Fibroblast of the aortic adventitia (primary cell): ENCODE data around the gene AFF3. TPM values are rescaled to one million over a fixed set of nuclear protein-coding genes. Genes with fewer than 3 reads are reported as not detected.

Experiments used
- DNase-seq: peaks from one replicate; pipeline ENCODE4 v3.0.0-alpha.2; 2010; ENCODE audit warnings: low read depth
- H3K4me3 ChIP-seq: 2 replicates; pipeline ENCODE4 v1.5.1; 2011; ENCODE audit warnings: low read depth, mild to moderate bottlenecking, control low read depth, low read length, moderate library complexity
- total RNA-seq: library from RNA; depleted of rRNA; stranded (reverse); fragments of >200 nt; gene quantifications from 2 replicates; pipeline ENCODE4 v1.2.3, GENCODE V29; 2012; ENCODE audit warnings: low replicate concordance
- TF ChIP-seq, protein P1 (sequence below): IDR thresholded peaks from 2 replicates; pipeline ENCODE4 v1.5.1; 2011; ENCODE audit warnings: mild to moderate bottlenecking, low read length, control low read depth, inconsistent platforms; ENCODE audit not compliant: insufficient read depth

Gene AFF3
- total RNA-seq, 1 donor = 4.2 TPM

DNA sequence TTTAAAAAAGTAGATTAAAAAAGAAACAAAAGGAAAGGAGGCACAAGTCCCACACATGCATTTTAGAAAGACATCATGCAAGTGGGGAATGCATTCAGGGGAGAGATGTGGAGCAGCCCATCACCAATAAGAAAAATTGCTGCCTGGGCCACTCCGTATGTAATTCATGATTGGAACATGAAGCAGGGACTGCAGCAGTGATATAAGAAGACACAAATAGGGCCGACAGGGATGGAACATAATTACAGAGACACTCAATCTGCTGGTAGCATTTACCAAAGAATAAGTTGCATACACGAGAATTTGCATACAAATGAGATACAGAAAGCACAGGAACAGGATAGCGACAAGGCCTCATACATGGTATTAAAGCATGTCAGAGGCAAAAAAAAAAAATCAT lies 6.5 kb upstream of the AFF3 start:
- DNase-seq = no peak
- TF ChIP-seq, protein P1, sequence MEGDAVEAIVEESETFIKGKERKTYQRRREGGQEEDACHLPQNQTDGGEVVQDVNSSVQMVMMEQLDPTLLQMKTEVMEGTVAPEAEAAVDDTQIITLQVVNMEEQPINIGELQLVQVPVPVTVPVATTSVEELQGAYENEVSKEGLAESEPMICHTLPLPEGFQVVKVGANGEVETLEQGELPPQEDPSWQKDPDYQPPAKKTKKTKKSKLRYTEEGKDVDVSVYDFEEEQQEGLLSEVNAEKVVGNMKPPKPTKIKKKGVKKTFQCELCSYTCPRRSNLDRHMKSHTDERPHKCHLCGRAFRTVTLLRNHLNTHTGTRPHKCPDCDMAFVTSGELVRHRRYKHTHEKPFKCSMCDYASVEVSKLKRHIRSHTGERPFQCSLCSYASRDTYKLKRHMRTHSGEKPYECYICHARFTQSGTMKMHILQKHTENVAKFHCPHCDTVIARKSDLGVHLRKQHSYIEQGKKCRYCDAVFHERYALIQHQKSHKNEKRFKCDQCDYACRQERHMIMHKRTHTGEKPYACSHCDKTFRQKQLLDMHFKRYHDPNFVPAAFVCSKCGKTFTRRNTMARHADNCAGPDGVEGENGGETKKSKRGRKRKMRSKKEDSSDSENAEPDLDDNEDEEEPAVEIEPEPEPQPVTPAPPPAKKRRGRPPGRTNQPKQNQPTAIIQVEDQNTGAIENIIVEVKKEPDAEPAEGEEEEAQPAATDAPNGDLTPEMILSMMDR = no peak
- no peak overlapping the region for H3K4me3 ChIP-seq

DNA sequence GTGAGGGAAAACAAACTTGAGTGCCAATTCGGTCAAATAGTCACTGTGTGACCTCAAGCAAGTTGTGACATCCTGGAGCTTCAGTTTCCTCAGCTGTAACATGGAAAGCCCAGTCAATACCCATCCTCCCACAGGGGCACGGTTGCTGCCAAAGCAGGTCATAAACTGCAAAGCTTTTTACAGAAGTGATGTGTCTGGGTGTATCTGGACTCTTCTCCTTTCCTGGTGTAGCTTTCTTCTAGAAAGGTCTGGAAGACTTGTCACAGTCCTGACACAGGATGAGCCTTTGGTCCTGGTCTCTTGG lies 4.2 kb upstream of the AFF3 start:
- TF ChIP-seq, protein P1 = no peak
- no peak overlapping the region for H3K4me3 ChIP-seq
- DNase-seq = no peak

DNA sequence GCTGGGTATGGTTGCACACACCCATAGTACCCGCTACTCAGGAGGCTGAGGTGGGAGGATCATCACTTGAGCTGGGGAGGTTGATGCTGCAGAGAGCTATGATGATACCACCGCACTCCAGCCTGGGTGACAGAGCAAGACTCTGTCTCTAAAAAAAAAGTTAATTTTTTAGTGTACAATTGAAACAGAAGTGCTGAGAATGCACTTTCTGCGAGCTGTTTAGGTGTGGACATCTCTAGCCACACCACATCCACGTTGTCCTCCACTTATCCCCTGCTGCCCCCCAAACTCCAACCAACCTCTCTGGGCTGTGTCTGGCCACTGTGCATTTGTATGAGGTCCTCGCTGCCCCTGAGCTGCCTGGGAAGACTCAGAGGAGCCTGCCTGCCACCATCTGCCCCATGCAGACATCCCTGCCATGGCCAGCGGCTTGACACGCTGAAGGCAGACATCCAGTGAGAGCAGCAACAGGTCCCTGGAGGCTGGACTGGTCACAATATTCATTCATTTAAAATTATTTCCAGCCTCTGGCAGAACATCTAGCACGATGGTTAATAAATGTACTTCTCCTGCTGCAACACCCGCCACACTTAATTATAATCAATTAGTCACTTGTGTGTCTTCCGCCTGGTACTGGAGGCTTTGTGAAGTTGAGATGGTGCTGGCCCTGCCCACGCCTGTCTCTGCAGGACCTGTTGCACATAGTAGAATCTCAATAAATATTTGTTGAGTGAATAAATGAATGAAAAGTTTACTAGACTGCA lies 3.7 kb upstream of the AFF3 start:
- TF ChIP-seq, protein P1 = no peak
- H3K4me3 ChIP-seq = no peak overlapping the region
- DNase-seq = no peak

- H3K4me3 ChIP-seq = no peak overlapping the region
- no peak for DNase-seq
- TF ChIP-seq, protein P1 = no peak
These were observed 896 bp upstream of the AFF3 start for GRCh38 chr2:100143286-100143685.

- TF ChIP-seq, protein P1 = no peak
- H3K4me3 ChIP-seq = no peak overlapping the region
- no peak for DNase-seq
These were observed 484 bp downstream of the AFF3 start for GRCh38 chr2:100141906-100142305.

- H3K4me3 ChIP-seq = no peak overlapping the region
- TF ChIP-seq, protein P1 = no peak
- no peak for DNase-seq
These were observed 1.8 kb downstream of the AFF3 start for GRCh38 chr2:100140582-100140981.
